Panc1 (cell line): ENCODE measurements around the gene ZNF329. TPM values are rescaled to one million over a fixed set of nuclear protein-coding genes. Genes with fewer than 3 reads are reported as not detected.

Experiments used
- ATAC-seq: fragments of 200-7000 bp; cut with Tn5 transposase; 2 replicates; pipeline ENCODE4 v1.9.1; 2020; ENCODE audit warnings: mild to moderate bottlenecking, moderate library complexity
- BruUV-seq: library from RNA; stranded (reverse); fragments of 400-500 nt; replicated peaks from 2 replicates; lab custom pipeline; 2021; lab: Mats Ljungman, UMichigan
- CTCF ChIA-PET: fragments of 300-600 bp; sonication (Branson Sonifier 250); formaldehyde crosslinking; loops from one replicate; lab custom pipeline; 2022; ENCODE audit warnings: antibody characterized with exemption; lab: Charles Lee
- POLR2A ChIA-PET: fragments of 300-600 bp; sonication (Branson Sonifier 250); formaldehyde crosslinking; loops from one replicate; lab custom pipeline; 2022; ENCODE audit warnings: antibody characterized with exemption; lab: Charles Lee
- DNase-seq: peaks from one replicate; pipeline ENCODE4 v3.0.0-alpha.2; 2010; ENCODE audit warnings: low read depth, low spot score
- H3K27ac ChIP-seq: 2 replicates; pipeline ENCODE4 v1.5.1; 2011; ENCODE audit warnings: mild to moderate bottlenecking, low read length, inconsistent platforms
- H3K27me3 ChIP-seq: fragments of 200-500 bp; sonication (Bioruptor generic); 2 replicates; pipeline ENCODE4 v1.6.0; 2014; ENCODE audit warnings: low read length, inconsistent platforms; ENCODE audit not compliant: control insufficient read depth, insufficient read depth
- H3K36me3 ChIP-seq: fragments of 200-500 bp; sonication (Bioruptor generic); 2 replicates; pipeline ENCODE4 v1.5.1; 2014; ENCODE audit warnings: inconsistent platforms, mild to moderate bottlenecking, low read length, moderate library complexity; ENCODE audit not compliant: control insufficient read depth, insufficient read depth
- H3K4me1 ChIP-seq: 2 replicates; pipeline ENCODE4 v1.5.1; 2011; ENCODE audit warnings: inconsistent platforms, mild to moderate bottlenecking, low read length, moderate library complexity; ENCODE audit not compliant: control insufficient read depth, insufficient read depth
- H3K4me3 ChIP-seq, 2 experiments: 2 replicates each; pipeline ENCODE4 v1.5.1; 2011 to 2012; ENCODE audit warnings: low read depth in 2 of 2, low read length in 2 of 2, mild to moderate bottlenecking in 2 of 2, inconsistent platforms in 1 of 2, moderate library complexity in 1 of 2
- H3K9me3 ChIP-seq: fragments of 200-500 bp; sonication (Bioruptor generic); 2 replicates; pipeline ENCODE4 v1.5.1; 2014; ENCODE audit warnings: low read depth, mild to moderate bottlenecking, inconsistent platforms, low read length, moderate library complexity; ENCODE audit not compliant: control insufficient read depth, insufficient read depth
- POLR2AphosphoS5 ChIP-seq: IDR thresholded peaks from 2 replicates; pipeline ENCODE4 v1.6.1; 2012; ENCODE audit warnings: mild to moderate bottlenecking, low read depth, low read length, moderate library complexity
- SIN3A ChIP-seq: IDR thresholded peaks from 2 replicates; pipeline ENCODE4 v1.6.1; 2012; ENCODE audit warnings: low read depth, mild to moderate bottlenecking, low read length, moderate library complexity, borderline replicate concordance; ENCODE audit not compliant: insufficient read depth
- TCF7L2 ChIP-seq: IDR thresholded peaks from 2 replicates; pipeline ENCODE4 v1.6.1; 2011; ENCODE audit warnings: mild to moderate bottlenecking, low read depth, low read length, inconsistent platforms
- in situ Hi-C: cut with HindIII; loops from 2 replicates; pipeline ENCODE4 v1.10.0; 2016; ENCODE audit warnings: low sequenced_read_pairs, low pct_unique_long_range_greater_than_20kb
- intact Hi-C: fragments of 100-400 bp; cut with micrococcal nuclease; formaldehyde crosslinking; loops from one replicate; pipeline ENCODE4 v1.10.0; 2022; ENCODE audit not compliant: unreplicated experiment
- total RNA-seq: library from RNA; stranded (reverse); gene quantifications from one replicate; pipeline ENCODE4 v1.2.1, GENCODE V29; 2021; ENCODE audit not compliant: unreplicated experiment
- TF ChIP-seq, protein P1 (sequence below), 2 experiments: IDR thresholded peaks; 2 replicates each; pipeline ENCODE4 v1.6.1; 2011 to 2012; ENCODE audit warnings: low read depth in 2 of 2, control low read depth in 1 of 2, low read length in 1 of 2, mild to moderate bottlenecking in 1 of 2, moderate library complexity in 1 of 2; ENCODE audit not compliant: insufficient read depth in 1 of 2
- TF ChIP-seq, protein P2 (sequence below): fragments of 450-650 bp; IDR thresholded peaks from 2 replicates; pipeline ENCODE4 v1.5.1; 2017; ENCODE audit warnings: mild to moderate bottlenecking

Gene ZNF329
- total RNA-seq, 1 experiment from 2014 or later, result 12.2 TPM

DNA sequence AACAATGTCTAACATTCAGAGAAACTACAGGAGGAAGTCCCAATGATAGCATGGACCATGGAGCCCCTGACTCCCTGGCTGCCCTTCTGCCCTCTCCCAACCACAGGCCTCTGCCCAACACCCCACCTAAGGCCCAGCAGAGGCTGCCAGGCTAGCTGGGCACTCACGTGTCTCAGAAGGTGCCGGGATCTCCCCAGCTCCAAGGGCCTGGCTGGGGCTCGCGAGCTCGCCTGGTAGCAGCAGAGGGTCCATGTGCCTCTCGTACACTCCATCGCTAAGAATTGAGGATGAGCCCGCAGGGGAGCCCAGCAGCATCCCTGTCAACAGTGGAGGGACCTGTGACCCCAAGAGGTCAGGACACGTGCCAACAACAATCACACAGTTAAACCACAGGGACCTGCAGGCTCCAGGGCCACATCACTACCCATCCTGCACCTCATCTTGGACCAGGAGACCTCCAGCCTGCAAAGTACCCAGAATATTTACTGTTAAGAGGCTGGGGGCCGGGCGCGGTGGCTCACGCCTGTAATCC is 62.0 kb downstream of the ZNF329 start:
- BruUV-seq, result no TSS peak
- no peak for ATAC-seq
- Histone ChIP-seq H3K4me1 (no peaks in the 10 kb centered on the region), H3K27me3 (no peaks in the 10 kb centered on the region), H3K27ac (no peak overlapping the region), H3K4me3 (no peak overlapping the region), H3K9me3 (peaks cover 10% of the 10 kb centered on the region; the same call in 1 of the 2 replicates), H3K36me3 (no peaks in the 10 kb centered on the region)
- TF ChIP-seq SIN3A, result no peak
- in situ Hi-C loops, result no loop called here
- DNase-seq, result no peak
- ChIA-PET CTCF (no interaction called here), POLR2A (no interaction called here)
- intact Hi-C loops, result no loop called here

DNA sequence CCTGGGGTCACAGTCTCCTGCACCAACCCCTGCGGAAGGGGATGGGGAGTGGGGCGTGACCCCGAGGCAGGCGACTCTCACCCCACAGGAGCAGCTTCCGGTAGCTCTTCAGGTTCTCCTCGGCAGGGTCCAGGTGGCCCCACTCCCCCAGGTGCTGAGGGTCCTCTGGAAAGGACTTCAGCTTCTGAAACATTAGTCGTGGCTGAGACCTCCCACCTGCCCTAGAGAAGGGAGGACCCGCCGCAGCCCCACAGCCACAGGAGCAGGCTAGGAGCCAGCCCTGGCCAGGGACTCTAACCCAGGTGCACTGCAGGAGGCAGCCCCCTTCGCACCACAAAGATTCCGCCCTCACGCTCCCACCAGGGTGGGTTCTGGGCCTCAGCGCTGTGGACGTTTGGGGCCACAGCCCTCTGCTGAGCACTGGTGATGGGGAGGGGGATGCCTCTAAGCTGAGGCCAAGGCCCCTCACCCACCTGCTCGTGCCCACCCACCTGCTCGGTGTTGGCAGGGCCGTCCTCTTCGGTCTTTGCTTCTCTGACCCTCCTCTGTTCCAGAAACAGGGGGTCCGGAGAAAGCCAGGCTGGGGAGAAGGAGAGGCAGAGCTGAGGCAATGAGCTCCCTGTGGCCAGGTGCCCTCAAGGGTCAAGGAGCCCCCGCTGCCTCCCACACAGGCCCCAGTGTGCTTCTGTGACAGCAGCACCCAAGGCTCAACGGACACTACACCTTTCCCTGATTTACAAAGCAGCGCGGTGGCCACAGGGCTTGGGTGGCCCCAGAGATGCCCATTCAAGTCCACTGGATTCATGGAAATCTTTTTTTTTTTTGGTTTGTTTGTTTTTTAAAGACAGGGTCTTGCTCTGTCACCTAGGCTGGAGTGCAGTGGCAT is 63.5 kb downstream of the ZNF329 start:
- in situ Hi-C loops, result no loop called here
- H3K4me1 ChIP-seq, result no peaks in the 10 kb centered on the region
- H3K36me3 ChIP-seq, result no peaks in the 10 kb centered on the region
- CTCF ChIA-PET, result interaction anchor here (0.7 kb wide), 1 partner anchor 1264 kb away, joined by 4 read pairs; no protein-coding TSS in a partner anchor
- H3K9me3 ChIP-seq, result peaks cover 10% of the 10 kb centered on the region; the same call in 1 of the 2 replicates
- intact Hi-C loops, result no loop called here
- H3K27ac ChIP-seq, result no peak overlapping the region
- no peak for TF ChIP-seq POLR2AphosphoS5
- TF ChIP-seq TCF7L2, result no peak
- TF ChIP-seq, protein P1, sequence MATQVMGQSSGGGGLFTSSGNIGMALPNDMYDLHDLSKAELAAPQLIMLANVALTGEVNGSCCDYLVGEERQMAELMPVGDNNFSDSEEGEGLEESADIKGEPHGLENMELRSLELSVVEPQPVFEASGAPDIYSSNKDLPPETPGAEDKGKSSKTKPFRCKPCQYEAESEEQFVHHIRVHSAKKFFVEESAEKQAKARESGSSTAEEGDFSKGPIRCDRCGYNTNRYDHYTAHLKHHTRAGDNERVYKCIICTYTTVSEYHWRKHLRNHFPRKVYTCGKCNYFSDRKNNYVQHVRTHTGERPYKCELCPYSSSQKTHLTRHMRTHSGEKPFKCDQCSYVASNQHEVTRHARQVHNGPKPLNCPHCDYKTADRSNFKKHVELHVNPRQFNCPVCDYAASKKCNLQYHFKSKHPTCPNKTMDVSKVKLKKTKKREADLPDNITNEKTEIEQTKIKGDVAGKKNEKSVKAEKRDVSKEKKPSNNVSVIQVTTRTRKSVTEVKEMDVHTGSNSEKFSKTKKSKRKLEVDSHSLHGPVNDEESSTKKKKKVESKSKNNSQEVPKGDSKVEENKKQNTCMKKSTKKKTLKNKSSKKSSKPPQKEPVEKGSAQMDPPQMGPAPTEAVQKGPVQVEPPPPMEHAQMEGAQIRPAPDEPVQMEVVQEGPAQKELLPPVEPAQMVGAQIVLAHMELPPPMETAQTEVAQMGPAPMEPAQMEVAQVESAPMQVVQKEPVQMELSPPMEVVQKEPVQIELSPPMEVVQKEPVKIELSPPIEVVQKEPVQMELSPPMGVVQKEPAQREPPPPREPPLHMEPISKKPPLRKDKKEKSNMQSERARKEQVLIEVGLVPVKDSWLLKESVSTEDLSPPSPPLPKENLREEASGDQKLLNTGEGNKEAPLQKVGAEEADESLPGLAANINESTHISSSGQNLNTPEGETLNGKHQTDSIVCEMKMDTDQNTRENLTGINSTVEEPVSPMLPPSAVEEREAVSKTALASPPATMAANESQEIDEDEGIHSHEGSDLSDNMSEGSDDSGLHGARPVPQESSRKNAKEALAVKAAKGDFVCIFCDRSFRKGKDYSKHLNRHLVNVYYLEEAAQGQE (IDR thresholded peaks at IDR 0.05; ENCODE audit: insufficient read depth in 1 of 2, low read depth in 2 of 2, low read length in 1 of 2), result no peak
- TF ChIP-seq, protein P2, sequence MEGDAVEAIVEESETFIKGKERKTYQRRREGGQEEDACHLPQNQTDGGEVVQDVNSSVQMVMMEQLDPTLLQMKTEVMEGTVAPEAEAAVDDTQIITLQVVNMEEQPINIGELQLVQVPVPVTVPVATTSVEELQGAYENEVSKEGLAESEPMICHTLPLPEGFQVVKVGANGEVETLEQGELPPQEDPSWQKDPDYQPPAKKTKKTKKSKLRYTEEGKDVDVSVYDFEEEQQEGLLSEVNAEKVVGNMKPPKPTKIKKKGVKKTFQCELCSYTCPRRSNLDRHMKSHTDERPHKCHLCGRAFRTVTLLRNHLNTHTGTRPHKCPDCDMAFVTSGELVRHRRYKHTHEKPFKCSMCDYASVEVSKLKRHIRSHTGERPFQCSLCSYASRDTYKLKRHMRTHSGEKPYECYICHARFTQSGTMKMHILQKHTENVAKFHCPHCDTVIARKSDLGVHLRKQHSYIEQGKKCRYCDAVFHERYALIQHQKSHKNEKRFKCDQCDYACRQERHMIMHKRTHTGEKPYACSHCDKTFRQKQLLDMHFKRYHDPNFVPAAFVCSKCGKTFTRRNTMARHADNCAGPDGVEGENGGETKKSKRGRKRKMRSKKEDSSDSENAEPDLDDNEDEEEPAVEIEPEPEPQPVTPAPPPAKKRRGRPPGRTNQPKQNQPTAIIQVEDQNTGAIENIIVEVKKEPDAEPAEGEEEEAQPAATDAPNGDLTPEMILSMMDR, result no peak
- no peak for TF ChIP-seq SIN3A
- POLR2A ChIA-PET, result no interaction called here
- BruUV-seq, result no TSS peak
- no peaks in the 10 kb centered on the region for H3K27me3 ChIP-seq
- DNase-seq, result no peak
- no peak for ATAC-seq
- H3K4me3 ChIP-seq, result no peak overlapping the region
